Activated B cell treated with CpG ODN at 0.5 μM for 24 hours (primary cell): ENCODE results near the gene MED14. TPM values are rescaled to one million over a fixed set of nuclear protein-coding genes. Genes with fewer than 3 reads are reported as not detected.

Source experiments
- ATAC-seq: fragments of 200-7000 bp; cut with Tn5 transposase; one replicate; pipeline ENCODE4 v1.10.0; 2021; ENCODE audit warnings: low read depth, mild to moderate bottlenecking, moderate library complexity
- CTCF ChIA-PET: fragments of 350-600 bp; sonication (Branson Sonifier 250); formaldehyde crosslinking; loops from one replicate; lab custom pipeline; 2021; ENCODE audit warnings: antibody characterized with exemption; lab: Charles Lee
- POLR2A ChIA-PET: fragments of 350-600 bp; sonication (Branson Sonifier 250); formaldehyde crosslinking; loops from one replicate; lab custom pipeline; 2021; ENCODE audit warnings: antibody characterized with exemption; lab: Charles Lee
- DNase-seq: peaks from one replicate; pipeline ENCODE4 v3.0.0; 2022
- H3K27ac Mint-ChIP-seq: one replicate; pipeline ENCODE4 v1.8.0; 2020; ENCODE audit warnings: mixed read lengths
- H3K27me3 Mint-ChIP-seq: one replicate; pipeline ENCODE4 v1.8.0; 2021; ENCODE audit warnings: mixed read lengths
- H3K36me3 Mint-ChIP-seq: one replicate; pipeline ENCODE4 v1.8.0; 2021; ENCODE audit warnings: low read depth, mixed read lengths
- H3K4me1 Mint-ChIP-seq: one replicate; pipeline ENCODE4 v1.8.0; 2021; ENCODE audit warnings: mixed read lengths
- H3K4me3 Mint-ChIP-seq: one replicate; pipeline ENCODE4 v1.8.0; 2020; ENCODE audit warnings: mild to moderate bottlenecking, mixed read lengths
- H3K9me3 Mint-ChIP-seq: one replicate; pipeline ENCODE4 v1.8.0; 2020; ENCODE audit warnings: mixed read lengths
- CTCF ChIP-seq: fragments of 200-600 bp; IDR thresholded peaks from one replicate; pipeline ENCODE4 v1.8.0; 2022; ENCODE audit warnings: antibody characterized with exemption, mild to moderate bottlenecking
- intact Hi-C: fragments of 100-400 bp; cut with micrococcal nuclease; formaldehyde crosslinking; loops from one replicate; pipeline ENCODE4 v1.15.1; 2024
- total RNA-seq: library from RNA; stranded (reverse); gene quantifications from 2 replicates; pipeline ENCODE4 v1.2.3, GENCODE V29; 2022

The MED14 gene
- total RNA-seq, 1 donor from 2014 or later: 62.6 TPM

GRCh38 chrX:40721489-40722106 lies 13.7 kb downstream of the MED14 start:
- intact Hi-C loops: no loop called here
- CTCF ChIA-PET: interaction anchor here (1.3 kb wide), 1 partner anchor 70 kb away, joined by 4 read pairs; no protein-coding TSS in a partner anchor
- Mint-ChIP-seq H3K9me3 (no peaks in the 10 kb centered on the region), H3K36me3 (peaks cover 59% of the 10 kb centered on the region), H3K4me3 (no peak overlapping the region), H3K27ac (no peak overlapping the region), H3K27me3 (no peaks in the 10 kb centered on the region), H3K4me1 (peaks cover 27% of the 10 kb centered on the region)
- no peak for TF ChIP-seq CTCF
- ATAC-seq: no peak
- POLR2A ChIA-PET: no interaction called here
- no peak for DNase-seq

- CTCF ChIA-PET: interaction anchor here (1.3 kb wide), 1 partner anchor 69 kb away, joined by 4 read pairs; no protein-coding TSS in a partner anchor
- Mint-ChIP-seq H3K4me1 (peaks cover 31% of the 10 kb centered on the region), H3K27ac (no peak overlapping the region), H3K36me3 (peaks cover 57% of the 10 kb centered on the region), H3K9me3 (no peaks in the 10 kb centered on the region), H3K27me3 (no peaks in the 10 kb centered on the region), H3K4me3 (no peak overlapping the region)
- ATAC-seq: no peak
- POLR2A ChIA-PET: no interaction called here
- no peak for TF ChIP-seq CTCF
- no peak for DNase-seq
- intact Hi-C loops: no loop called here
Measured at GRCh38 chrX:40720792-40721191, 14.6 kb downstream of the MED14 start.

GRCh38 chrX:40720339-40720738 lies 15.0 kb downstream of the MED14 start:
- no peaks in the 10 kb centered on the region for H3K9me3 Mint-ChIP-seq
- intact Hi-C loops: no loop called here
- no peaks in the 10 kb centered on the region for H3K27me3 Mint-ChIP-seq
- POLR2A ChIA-PET: no interaction called here
- CTCF ChIA-PET: interaction anchor here (1.3 kb wide), 1 partner anchor 69 kb away, joined by 4 read pairs; no protein-coding TSS in a partner anchor
- peaks cover 53% of the 10 kb centered on the region for H3K36me3 Mint-ChIP-seq
- TF ChIP-seq CTCF: no peak
- no peak overlapping the region for H3K4me3 Mint-ChIP-seq
- H3K4me1 Mint-ChIP-seq: peaks cover 32% of the 10 kb centered on the region
- no peak for DNase-seq
- no peak for ATAC-seq
- no peak overlapping the region for H3K27ac Mint-ChIP-seq

GRCh38 chrX:40719731-40720130 lies 15.6 kb downstream of the MED14 start:
- TF ChIP-seq CTCF: no peak
- Mint-ChIP-seq H3K4me3 (no peak overlapping the region), H3K9me3 (no peaks in the 10 kb centered on the region), H3K36me3 (peaks cover 54% of the 10 kb centered on the region), H3K27me3 (no peaks in the 10 kb centered on the region), H3K4me1 (peaks cover 30% of the 10 kb centered on the region), H3K27ac (no peak overlapping the region)
- intact Hi-C loops: no loop called here
- ATAC-seq: no peak
- no peak for DNase-seq
- POLR2A ChIA-PET: no interaction called here
- CTCF ChIA-PET: no interaction called here

GRCh38 chrX:40719218-40719617 lies 16.1 kb downstream of the MED14 start:
- H3K4me1 Mint-ChIP-seq: peaks cover 30% of the 10 kb centered on the region

More at GRCh38 chrX:40719218-40719617, 16.1 kb downstream of the MED14 start:
- CTCF ChIA-PET: interaction anchor here (0.6 kb wide), 1 partner anchor 56 kb away, joined by 3 read pairs; no protein-coding TSS in a partner anchor
- no peaks in the 10 kb centered on the region for H3K9me3 Mint-ChIP-seq
- no peaks in the 10 kb centered on the region for H3K27me3 Mint-ChIP-seq
- H3K4me3 Mint-ChIP-seq: no peak overlapping the region
- intact Hi-C loops: no loop called here
- DNase-seq (no peak), ATAC-seq (no peak)
- H3K27ac Mint-ChIP-seq: no peak overlapping the region
- TF ChIP-seq CTCF: no peak
- POLR2A ChIA-PET: no interaction called here
- H3K36me3 Mint-ChIP-seq: peaks cover 54% of the 10 kb centered on the region
